Mesenteric fat pad (tissue), 1 donor: ENCODE results near the gene GCNT3. TPM values are rescaled to one million over a fixed set of nuclear protein-coding genes. Genes with fewer than 3 reads are reported as not detected.

Experiments used
- DNase-seq: peaks from one replicate; pipeline ENCODE4 v3.0.0-alpha.2; 2020; ENCODE audit warnings: low spot score
- long read RNA-seq: library from polyadenylated mRNA; unstranded; transcript quantifications from one replicate; pipeline ENCODE4 v2.0.0, GENCODE V29; 2020
- total RNA-seq: library from RNA; stranded (reverse); fragmentation: NEBNext Ultra II Directional; extraction: Animal tissue kit (Norgen Biotek cat#: 25700); gene quantifications from one replicate; pipeline ENCODE4 v1.2.1, GENCODE V29; 2021
- donor health status: DM: yes; HTN: yes; CAD: no.

GCNT3 gene
- total RNA-seq, result 0.55 TPM
- long read RNA-seq, full-length matches to known transcripts, result 2 of 2 reads
- long read RNA-seq, partial matches to known transcripts, result 0 of 2 reads
- long read RNA-seq, other reads (novel, unspliced or antisense), result 0 of 2 reads

- DNase-seq, result no peak
These were observed at the start of gene GCNT3 for GRCh38 chr15:59611276-59612260. TSS of gene GCNT3 (plus strand) at chr15:59611783. CDS start at chr15:59618239, 6,456 bp downstream.

- DNase-seq, result no peak
These were observed 49.0 kb upstream of the GCNT3 start for GRCh38 chr15:59562448-59563186.

GRCh38 chr15:59565299-59565698 lies 46.3 kb upstream of the GCNT3 start:
- no peak for DNase-seq

GRCh38 chr15:59567324-59567723 lies 44.3 kb upstream of the GCNT3 start:
- DNase-seq, result no peak

- DNase-seq, result no peak
These were observed 42.1 kb upstream of the GCNT3 start for GRCh38 chr15:59569477-59569876.

GRCh38 chr15:59570315-59570714 lies 41.3 kb upstream of the GCNT3 start:
- no peak for DNase-seq

- no peak for DNase-seq
These were observed 40.0 kb upstream of the GCNT3 start for GRCh38 chr15:59571606-59572005.

GRCh38 chr15:59583088-59583487 lies 28.5 kb upstream of the GCNT3 start:
- DNase-seq, result no peak

GRCh38 chr15:59587085-59587826 lies 24.3 kb upstream of the GCNT3 start:
- no peak for DNase-seq

- no peak for DNase-seq
These were observed 21.6 kb upstream of the GCNT3 start for GRCh38 chr15:59590027-59590426.

GRCh38 chr15:59591356-59591755 lies 20.2 kb upstream of the GCNT3 start:
- no peak for DNase-seq

GRCh38 chr15:59594493-59594942 lies 17.1 kb upstream of the GCNT3 start:
- DNase-seq, result no peak

- no peak for DNase-seq
These were observed 16.6 kb upstream of the GCNT3 start for GRCh38 chr15:59594991-59595390.

- no peak for DNase-seq
These were observed 16.1 kb upstream of the GCNT3 start for GRCh38 chr15:59595434-59595915.

- no peak for DNase-seq
These were observed 14.9 kb upstream of the GCNT3 start for GRCh38 chr15:59596640-59597039.

- DNase-seq, result no peak
These were observed 13.1 kb upstream of the GCNT3 start for GRCh38 chr15:59598461-59598860.

- DNase-seq, result no peak
These were observed 5.6 kb upstream of the GCNT3 start for GRCh38 chr15:59605994-59606393.

GRCh38 chr15:59609730-59610712 lies 1.6 kb upstream of the GCNT3 start:
- no peak for DNase-seq

GRCh38 chr15:59614153-59614552 lies 2.6 kb downstream of the GCNT3 start:
- DNase-seq, result no peak

GRCh38 chr15:59615661-59616060 lies 4.1 kb downstream of the GCNT3 start:
- no peak for DNase-seq
